T-cell (primary cell): ENCODE results near the gene OAS3. TPM values are rescaled to one million over a fixed set of nuclear protein-coding genes. Genes with fewer than 3 reads are reported as not detected.
A peak's percentile ranks its signal among the peaks of the same experiment; 100 is the strongest.

Experiments used
- ATAC-seq, 4 experiments: fragments of 200-7000 bp in 3 of 4; fragments of 150-1000 bp in 1 of 4; cut with Tn5 transposase; replicated peaks in 1 of 4; 1 replicate in 3 of 4; 2 replicates in 1 of 4; pipeline ENCODE4 v1.10.0; 2021; ENCODE audit warnings: moderate library complexity in 3 of 4, mild to moderate bottlenecking in 2 of 4, moderate number of reproducible peaks in 1 of 4
- CTCF ChIA-PET, 2 donors: fragments of 300-600 bp; sonication (Branson Sonifier 250); formaldehyde crosslinking; loops; one replicate each; lab custom pipeline; 2022; ENCODE audit warnings: antibody characterized with exemption in 2 of 2; lab: Charles Lee
- POLR2A ChIA-PET, 2 donors: fragments of 300-600 bp; sonication (Branson Sonifier 250); formaldehyde crosslinking; loops; one replicate each; lab custom pipeline; 2022; ENCODE audit warnings: antibody characterized with exemption in 2 of 2; lab: Charles Lee
- DNase-seq, 35 experiments: peaks; one replicate each; pipeline versions ENCODE4 v3.0.0 to v3.0.0-alpha.2; 2013 to 2023
- H3K27ac ChIP-seq: one replicate; pipeline ENCODE4 v1.5.1; 2013; ENCODE audit warnings: low read length
- H3K27me3 ChIP-seq, 2 experiments: replicated peaks in 1 of 2; 1 replicate in 1 of 2; 2 replicates in 1 of 2; pipeline versions ENCODE4 v1.6.1 to v1.7.0; 2013; ENCODE audit warnings: low read length in 1 of 2, mixed read lengths in 1 of 2; ENCODE audit not compliant: control insufficient read depth in 2 of 2, insufficient read depth in 2 of 2; ENCODE audit errors: extremely low read depth in 1 of 2
- H3K36me3 ChIP-seq, 2 donors: 1 replicate in 1 of 2; 2 replicates in 1 of 2; pipeline versions ENCODE4 v1.6.1 to v1.7.0; 2013; ENCODE audit warnings: low read length in 1 of 2; ENCODE audit not compliant: control insufficient read depth in 2 of 2, insufficient read depth in 1 of 2; ENCODE audit errors: extremely low read depth in 1 of 2
- H3K4me1 ChIP-seq, 2 experiments: 1 replicate in 1 of 2; 2 replicates in 1 of 2; pipeline versions ENCODE4 v1.6.1 to v1.7.0; 2013; ENCODE audit warnings: low read length in 2 of 2, mixed read lengths in 1 of 2; ENCODE audit not compliant: insufficient read depth in 2 of 2, control insufficient read depth in 1 of 2; ENCODE audit errors: extremely low read depth in 1 of 2
- H3K4me3 ChIP-seq, 2 donors: 1 replicate in 1 of 2; 2 replicates in 1 of 2; pipeline versions ENCODE4 v1.5.1 to v1.7.0; 2013; ENCODE audit warnings: mild to moderate bottlenecking in 2 of 2, low read length in 1 of 2, moderate library complexity in 1 of 2; ENCODE audit not compliant: control insufficient read depth in 1 of 2; ENCODE audit errors: extremely low read depth in 1 of 2
- H3K9me3 ChIP-seq: 2 replicates; pipeline ENCODE4 v1.7.0; 2013
- H3K27ac Mint-ChIP-seq, 2 donors: one replicate each; pipeline ENCODE4 v1.8.0; 2020 to 2021; ENCODE audit warnings: mild to moderate bottlenecking in 2 of 2, mixed read lengths in 2 of 2
- H3K27me3 Mint-ChIP-seq, 2 donors: one replicate each; pipeline ENCODE4 v1.8.0; 2021 to 2022; ENCODE audit warnings: mixed read lengths in 2 of 2
- H3K36me3 Mint-ChIP-seq: one replicate; pipeline ENCODE4 v1.8.0; 2021; ENCODE audit warnings: mixed read lengths
- H3K4me1 Mint-ChIP-seq, 3 donors: one replicate each; pipeline ENCODE4 v1.8.0; 2020 to 2022; ENCODE audit warnings: mixed read lengths in 3 of 3, mild to moderate bottlenecking in 1 of 3
- H3K4me3 Mint-ChIP-seq, 3 donors: one replicate each; pipeline ENCODE4 v1.8.0; 2020 to 2022; ENCODE audit warnings: mild to moderate bottlenecking in 3 of 3, mixed read lengths in 3 of 3, moderate library complexity in 3 of 3
- H3K9me3 Mint-ChIP-seq, 3 donors: one replicate each; pipeline ENCODE4 v1.8.0; 2020 to 2022; ENCODE audit warnings: mixed read lengths in 3 of 3
- WGBS: methylation state at CpG from one replicate; pipeline ENCODE4 v1.1.5; 2013; ENCODE audit warnings: missing lambda C conversion rate; ENCODE audit not compliant: insufficient coverage; 5-methylcytosine and 5-hydroxymethylcytosine counted together
- total RNA-seq, 35 experiments: library from RNA in 6 of 35; stranded (reverse) in 6 of 35; fragments of 120-200 nt in 1 of 35; gene quantifications; one replicate each; pipeline versions ENCODE4 v1.2.1 to v1.2.4 and lab custom pipeline; 2013 to 2026

OAS3 gene
- total RNA-seq, 5 donors from 2014 or later (not counting 1 experiment from before 2014, with no cell fraction given): 18.4 to 38.5 (median 24.5) TPM

- no peaks in the 10 kb centered on the region for H3K4me1 ChIP-seq
- H3K27me3 ChIP-seq: no peaks in the 10 kb centered on the region
- CTCF ChIA-PET: interaction anchor here in 1 of 2 donors (0.6 kb wide), 1 partner anchor 28 kb away, joined by 3 read pairs; no protein-coding TSS in a partner anchor
- H3K36me3 ChIP-seq: peaks cover 0 to 47% of the 10 kb centered on the region in 2 donors
- DNase-seq (no peak), ATAC-seq (no peak)
- Mint-ChIP-seq H3K27ac (peak overlapping the region in 1 of 2 donors; percentile 56), H3K4me3 (no peak overlapping the region), H3K4me1 (peaks cover 0 to 4% (median 0%) of the 10 kb centered on the region in 3 donors), H3K27me3 (no peaks in the 10 kb centered on the region), H3K36me3 (peaks cover 48% of the 10 kb centered on the region), H3K9me3 (no peaks in the 10 kb centered on the region)
- H3K9me3 ChIP-seq: no peaks in the 10 kb centered on the region
- 83% methylated on average over 2 of the region's 2 CpGs for WGBS
- POLR2A ChIA-PET: interaction anchor here in 1 of 2 donors (0.6 kb wide), 1 partner anchor 23 kb away, joined by 3 read pairs; no protein-coding TSS in a partner anchor
- no peak overlapping the region for H3K4me3 ChIP-seq
- no peak overlapping the region for H3K27ac ChIP-seq
These were observed 32.1 kb downstream of the OAS3 start for GRCh38 chr12:112970391-112970790.

GRCh38 chr12:112971248-112971647 lies 33.0 kb downstream of the OAS3 start:
- Histone ChIP-seq H3K36me3 (peaks cover 0 to 40% of the 10 kb centered on the region in 2 donors), H3K27ac (no peak overlapping the region), H3K27me3 (no peaks in the 10 kb centered on the region), H3K4me1 (no peaks in the 10 kb centered on the region), H3K4me3 (no peak overlapping the region), H3K9me3 (no peaks in the 10 kb centered on the region)
- no peak overlapping the region for H3K27ac Mint-ChIP-seq
- H3K36me3 Mint-ChIP-seq: peaks cover 41% of the 10 kb centered on the region
- ChIA-PET POLR2A (no interaction called here), CTCF (no interaction called here)
- H3K4me1 Mint-ChIP-seq: peaks cover 0 to 5% (median 0%) of the 10 kb centered on the region in 3 donors
- ATAC-seq (no peak), DNase-seq (no peak)
- no peaks in the 10 kb centered on the region for H3K27me3 Mint-ChIP-seq
- WGBS: no CpG with 5 or more reads among the region's 5 CpGs
- no peak overlapping the region for H3K4me3 Mint-ChIP-seq
- H3K9me3 Mint-ChIP-seq: no peaks in the 10 kb centered on the region

- Mint-ChIP-seq H3K36me3 (peaks cover 24% of the 10 kb centered on the region), H3K4me1 (peaks cover 4 to 21% (median 11%) of the 10 kb centered on the region in 3 donors), H3K27me3 (no peaks in the 10 kb centered on the region), H3K27ac (peak overlapping the region; percentile 35 to 41), H3K9me3 (no peaks in the 10 kb centered on the region), H3K4me3 (no peak overlapping the region)
- no peak for ATAC-seq
- Histone ChIP-seq H3K36me3 (peaks cover 0 to 20% of the 10 kb centered on the region in 2 donors), H3K4me3 (no peak overlapping the region), H3K27me3 (no peaks in the 10 kb centered on the region), H3K4me1 (peaks cover 5 to 14% of the 10 kb centered on the region in 2 experiments), H3K27ac (no peak overlapping the region), H3K9me3 (no peaks in the 10 kb centered on the region)
- CTCF ChIA-PET: interaction anchor here in 1 of 2 donors (0.9 kb wide), 1 partner anchor 20 kb away, joined by 3 read pairs; no protein-coding TSS in a partner anchor
- WGBS: 67% methylated on average over 1 of the region's 4 CpGs
- POLR2A ChIA-PET: no interaction called here
- no peak for DNase-seq
These were observed 34.9 kb downstream of the OAS3 start for GRCh38 chr12:112973011-112973735.

GRCh38 chr12:112973818-112974231 lies 35.6 kb downstream of the OAS3 start:
- H3K27ac Mint-ChIP-seq: peak overlapping the region; percentile 35 to 41
- peaks cover 0 to 17% of the 10 kb centered on the region in 2 donors for H3K36me3 ChIP-seq
- H3K4me3 Mint-ChIP-seq: no peak overlapping the region
- no peak for DNase-seq
- 63% methylated on average over 3 of the region's 5 CpGs for WGBS
- no peak overlapping the region for H3K27ac ChIP-seq
- peaks cover 9 to 21% (median 11%) of the 10 kb centered on the region in 3 donors for H3K4me1 Mint-ChIP-seq
- H3K4me1 ChIP-seq: peaks cover 5 to 14% of the 10 kb centered on the region in 2 experiments
- H3K9me3 ChIP-seq: no peaks in the 10 kb centered on the region
- no peak for ATAC-seq
- peaks cover 24% of the 10 kb centered on the region for H3K36me3 Mint-ChIP-seq
- ChIA-PET POLR2A (no interaction called here), CTCF (no interaction called here)
- H3K27me3 ChIP-seq: no peaks in the 10 kb centered on the region
- H3K4me3 ChIP-seq: no peak overlapping the region
- no peaks in the 10 kb centered on the region for H3K9me3 Mint-ChIP-seq
- H3K27me3 Mint-ChIP-seq: no peaks in the 10 kb centered on the region

GRCh38 chr12:112974904-112975303 lies 36.6 kb downstream of the OAS3 start:
- H3K4me3 ChIP-seq: no peak overlapping the region
- H3K4me1 Mint-ChIP-seq: peaks cover 16 to 25% (median 20%) of the 10 kb centered on the region in 3 donors
- DNase-seq: no peak
- no peaks in the 10 kb centered on the region for H3K27me3 ChIP-seq
- H3K36me3 ChIP-seq: peaks cover 0 to 6% of the 10 kb centered on the region in 2 donors
- ChIA-PET POLR2A (no interaction called here), CTCF (interaction anchor here (0.6 to 0.7 kb wide), 2 partner anchors 16 to 19 kb away, joined by 3 to 6 read pairs; no protein-coding TSS in a partner anchor)
- no peak overlapping the region for H3K27ac ChIP-seq
- H3K36me3 Mint-ChIP-seq: peaks cover 16% of the 10 kb centered on the region
- ATAC-seq: no peak
- no peaks in the 10 kb centered on the region for H3K9me3 Mint-ChIP-seq
- no peaks in the 10 kb centered on the region for H3K9me3 ChIP-seq
- no peaks in the 10 kb centered on the region for H3K27me3 Mint-ChIP-seq
- peaks cover 10 to 21% of the 10 kb centered on the region in 2 experiments for H3K4me1 ChIP-seq
- peak overlapping the region in 1 of 2 donors; percentile 28 for H3K27ac Mint-ChIP-seq
- whole genome bisulfite sequencing: 100% methylated on average over 7 of the region's 7 CpGs
- H3K4me3 Mint-ChIP-seq: no peak overlapping the region

GRCh38 chr12:112977139-112977538 lies 38.9 kb downstream of the OAS3 start:
- DNase-seq (no peak), ATAC-seq (no peak)
- peaks cover 0 to under 1% (median 0%) of the 10 kb centered on the region in 3 donors for H3K9me3 Mint-ChIP-seq
- WGBS: 50% methylated on average over 1 of the region's 3 CpGs
- peak overlapping the region in 2 of 3 donors; percentile 44 to 96 for H3K4me3 Mint-ChIP-seq
- peaks cover 21% of the 10 kb centered on the region in 2 experiments for H3K4me1 ChIP-seq
- no peaks in the 10 kb centered on the region for H3K36me3 ChIP-seq
- H3K27ac Mint-ChIP-seq: peak overlapping the region; percentile 99
- H3K27me3 ChIP-seq: no peaks in the 10 kb centered on the region
- H3K36me3 Mint-ChIP-seq: peaks cover 10% of the 10 kb centered on the region
- H3K9me3 ChIP-seq: no peaks in the 10 kb centered on the region
- ChIA-PET POLR2A (no interaction called here), CTCF (interaction anchor here in 1 of 2 donors (2.5 kb wide), 1 partner anchor 15 kb away, joined by 68 read pairs; no protein-coding TSS in a partner anchor)
- peaks cover 37 to 46% (median 42%) of the 10 kb centered on the region in 3 donors for H3K4me1 Mint-ChIP-seq
- peak overlapping the region; percentile 95 for H3K27ac ChIP-seq
- H3K27me3 Mint-ChIP-seq: no peaks in the 10 kb centered on the region
- H3K4me3 ChIP-seq: peak overlapping the region in 1 of 2 donors; percentile 17
